Measurements from ENCODE around the gene TPCN2.

TPCN2 gene

GRCh38 chr11:69004411-69005182 is 44.1 kb upstream of the TPCN2 start:
- Histone ChIP-seq H3K27me3 (ENCODE audit: insufficient read depth, low read length) (no peaks in the 10 kb centered on the region), H3K9me3 (ENCODE audit: insufficient read depth, low read depth, low read length) (no peaks in the 10 kb centered on the region), H3K9ac (ENCODE audit: low read depth, low read length) (no peak overlapping the region), H3K4me1 (ENCODE audit: insufficient read depth, low read length) (peaks cover 16% of the 10 kb centered on the region; the same call in 1 of the 2 replicates), H3K36me3 (ENCODE audit: insufficient read depth, low read length) (0 out of 2 replicates have a peak, but pooled peaks cover 4% of the 10 kb centered on the region), H3K4me3 (ENCODE audit: low read length) (no peak overlapping the region), H3K27ac (ENCODE audit: low read depth, low read length) (no peak overlapping the region)
- WGBS, result 89% methylated on average over 13 of the region's 13 CpGs

- 95% methylated on average over 27 of the region's 27 CpGs for WGBS
- Histone ChIP-seq H3K4me3 (ENCODE audit: low read length) (no peak overlapping the region), H3K27ac (ENCODE audit: low read depth, low read length) (no peak overlapping the region), H3K36me3 (ENCODE audit: insufficient read depth, low read length) (0 out of 2 replicates have a peak, but pooled peaks cover 4% of the 10 kb centered on the region), H3K9me3 (ENCODE audit: insufficient read depth, low read depth, low read length) (no peaks in the 10 kb centered on the region), H3K4me1 (ENCODE audit: insufficient read depth, low read length) (peaks cover 16% of the 10 kb centered on the region; the same call in 1 of the 2 replicates), H3K27me3 (ENCODE audit: insufficient read depth, low read length) (no peaks in the 10 kb centered on the region), H3K9ac (ENCODE audit: low read depth, low read length) (no peak overlapping the region)
Measured at GRCh38 chr11:69005183-69005630, 43.5 kb upstream of the TPCN2 start.

GRCh38 chr11:69005631-69006368 is 42.9 kb upstream of the TPCN2 start:
- H3K9ac ChIP-seq (ENCODE audit: low read depth, low read length), result no peak overlapping the region
- 0 out of 2 replicates have a peak, but pooled peaks cover 4% of the 10 kb centered on the region for H3K36me3 ChIP-seq (ENCODE audit: insufficient read depth, low read length)
- WGBS, result 96% methylated on average over 48 of the region's 48 CpGs
- H3K9me3 ChIP-seq (ENCODE audit: insufficient read depth, low read depth, low read length), result no peaks in the 10 kb centered on the region
- peaks cover 21% of the 10 kb centered on the region; the same call in 1 of the 2 replicates for H3K4me1 ChIP-seq (ENCODE audit: insufficient read depth, low read length)
- no peaks in the 10 kb centered on the region for H3K27me3 ChIP-seq (ENCODE audit: insufficient read depth, low read length)
- H3K4me3 ChIP-seq (ENCODE audit: low read length), result no peak overlapping the region
- no peak overlapping the region for H3K27ac ChIP-seq (ENCODE audit: low read depth, low read length)

- Histone ChIP-seq H3K4me3 (ENCODE audit: low read length) (no peak overlapping the region), H3K9me3 (ENCODE audit: insufficient read depth, low read depth, low read length) (no peaks in the 10 kb centered on the region), H3K9ac (ENCODE audit: low read depth, low read length) (no peak overlapping the region), H3K27me3 (ENCODE audit: insufficient read depth, low read length) (peaks cover 3% of the 10 kb centered on the region; the same call in 1 of the 2 replicates), H3K4me1 (ENCODE audit: insufficient read depth, low read length) (peaks cover 25% of the 10 kb centered on the region), H3K36me3 (ENCODE audit: insufficient read depth, low read length) (0 out of 2 replicates have a peak, but pooled peaks cover 4% of the 10 kb centered on the region), H3K27ac (ENCODE audit: low read depth, low read length) (no peak overlapping the region)
- WGBS, result 94% methylated on average over 12 of the region's 12 CpGs
Measured at GRCh38 chr11:69006816-69007215, 41.9 kb upstream of the TPCN2 start.

- Histone ChIP-seq H3K27me3 (ENCODE audit: insufficient read depth, low read length) (peaks cover 3% of the 10 kb centered on the region; the same call in 1 of the 2 replicates), H3K4me3 (ENCODE audit: low read length) (no peak overlapping the region), H3K4me1 (ENCODE audit: insufficient read depth, low read length) (peaks cover 36% of the 10 kb centered on the region), H3K36me3 (ENCODE audit: insufficient read depth, low read length) (0 out of 2 replicates have a peak, but pooled peaks cover 4% of the 10 kb centered on the region), H3K27ac (ENCODE audit: low read depth, low read length) (no peak overlapping the region), H3K9me3 (ENCODE audit: insufficient read depth, low read depth, low read length) (no peaks in the 10 kb centered on the region), H3K9ac (ENCODE audit: low read depth, low read length) (no peak overlapping the region)
- WGBS, result 80% methylated on average over 8 of the region's 8 CpGs
Measured at GRCh38 chr11:69007975-69008381, 40.8 kb upstream of the TPCN2 start.

GRCh38 chr11:69008737-69009440 is 39.8 kb upstream of the TPCN2 start:
- Histone ChIP-seq H3K27ac (ENCODE audit: low read depth, low read length) (no peak overlapping the region), H3K36me3 (ENCODE audit: insufficient read depth, low read length) (0 out of 2 replicates have a peak, but pooled peaks cover 4% of the 10 kb centered on the region), H3K9ac (ENCODE audit: low read depth, low read length) (no peak overlapping the region), H3K9me3 (ENCODE audit: insufficient read depth, low read depth, low read length) (no peaks in the 10 kb centered on the region), H3K4me1 (ENCODE audit: insufficient read depth, low read length) (peaks cover 36% of the 10 kb centered on the region), H3K4me3 (ENCODE audit: low read length) (no peak overlapping the region), H3K27me3 (ENCODE audit: insufficient read depth, low read length) (peaks cover 3% of the 10 kb centered on the region; the same call in 1 of the 2 replicates)
- whole genome bisulfite sequencing, result 68% methylated on average over 17 of the region's 17 CpGs

- WGBS, result 86% methylated on average over 16 of the region's 16 CpGs
- Histone ChIP-seq H3K4me1 (ENCODE audit: insufficient read depth, low read length) (peaks cover 44% of the 10 kb centered on the region), H3K9me3 (ENCODE audit: insufficient read depth, low read depth, low read length) (no peaks in the 10 kb centered on the region), H3K27ac (ENCODE audit: low read depth, low read length) (no peak overlapping the region), H3K9ac (ENCODE audit: low read depth, low read length) (no peak overlapping the region), H3K4me3 (ENCODE audit: low read length) (no peak overlapping the region), H3K36me3 (ENCODE audit: insufficient read depth, low read length) (no peaks in the 10 kb centered on the region), H3K27me3 (ENCODE audit: insufficient read depth, low read length) (peaks cover 3% of the 10 kb centered on the region; the same call in 1 of the 2 replicates)
Measured at GRCh38 chr11:69009441-69010211, 39.1 kb upstream of the TPCN2 start.

- Histone ChIP-seq H3K9ac (ENCODE audit: low read depth, low read length) (peak overlapping the region; percentile 63), H3K4me3 (ENCODE audit: low read length) (peak overlapping the region; percentile 47), H3K27ac (ENCODE audit: low read depth, low read length) (no peak overlapping the region), H3K27me3 (ENCODE audit: insufficient read depth, low read length) (peaks cover 3% of the 10 kb centered on the region; the same call in 1 of the 2 replicates), H3K9me3 (ENCODE audit: insufficient read depth, low read depth, low read length) (no peaks in the 10 kb centered on the region), H3K36me3 (ENCODE audit: insufficient read depth, low read length) (no peaks in the 10 kb centered on the region), H3K4me1 (ENCODE audit: insufficient read depth, low read length) (peaks cover 47% of the 10 kb centered on the region)
- 68% methylated on average over 9 of the region's 9 CpGs for WGBS
Measured at GRCh38 chr11:69010361-69010891, 38.3 kb upstream of the TPCN2 start.

GRCh38 chr11:69010964-69011623 is 37.6 kb upstream of the TPCN2 start:
- peak overlapping the region; percentile 47 for H3K4me3 ChIP-seq (ENCODE audit: low read length)
- no peaks in the 10 kb centered on the region for H3K36me3 ChIP-seq (ENCODE audit: insufficient read depth, low read length)
- H3K4me1 ChIP-seq (ENCODE audit: insufficient read depth, low read length), result peaks cover 47% of the 10 kb centered on the region
- H3K27ac ChIP-seq (ENCODE audit: low read depth, low read length), result no peak overlapping the region
- H3K9me3 ChIP-seq (ENCODE audit: insufficient read depth, low read depth, low read length), result no peaks in the 10 kb centered on the region
- 10% methylated on average over 43 of the region's 43 CpGs for WGBS
- H3K9ac ChIP-seq (ENCODE audit: low read depth, low read length), result peak overlapping the region; percentile 63
- H3K27me3 ChIP-seq (ENCODE audit: insufficient read depth, low read length), result peaks cover 3% of the 10 kb centered on the region; the same call in 1 of the 2 replicates

All from HUES64 (cell line).